OCI-LY1 (cell line): ENCODE results near the gene SUN5.

Source experiments
- H2AFZ ChIP-seq: fragments of 200-600 bp; sonication (generic), shearing (Covaris generic); 2 replicates; pipeline ENCODE4 v1.6.0; 2014; ENCODE audit warnings: antibody characterized with exemption, mild to moderate bottlenecking, low read length
- H3F3A ChIP-seq: fragments of 200-600 bp; sonication (generic), shearing (Covaris generic); 2 replicates; pipeline ENCODE4 v1.6.0; 2014; ENCODE audit warnings: mild to moderate bottlenecking, antibody characterized with exemption, low read length, moderate library complexity; ENCODE audit not compliant: insufficient read depth
- H3K27ac ChIP-seq: fragments of 200-600 bp; sonication (generic); 2 replicates; pipeline ENCODE4 v1.5.1; 2014; ENCODE audit warnings: low read length, mixed run types, mild to moderate bottlenecking, low read depth; ENCODE audit not compliant: poor library complexity, severe bottlenecking
- H3K27me3 ChIP-seq: fragments of 200-600 bp; sonication (generic); 2 replicates; pipeline ENCODE4 v1.6.0; 2014; ENCODE audit warnings: antibody characterized with exemption, mild to moderate bottlenecking, low read length, moderate library complexity; ENCODE audit not compliant: insufficient read depth
- H3K36me3 ChIP-seq: fragments of 200-600 bp; sonication (generic); 2 replicates; pipeline ENCODE4 v1.6.1; 2014; ENCODE audit warnings: mild to moderate bottlenecking, antibody characterized with exemption, low read length, moderate library complexity, mixed read lengths; ENCODE audit not compliant: insufficient read depth
- H3K4me1 ChIP-seq: fragments of 200-600 bp; sonication (generic); 2 replicates; pipeline ENCODE4 v1.5.1; 2014; ENCODE audit warnings: mild to moderate bottlenecking, low read length, moderate library complexity; ENCODE audit not compliant: insufficient read depth, severe bottlenecking
- H3K4me2 ChIP-seq: fragments of 200-600 bp; sonication (generic), shearing (Covaris generic); 2 replicates; pipeline ENCODE4 v1.6.1; 2014; ENCODE audit warnings: low read length
- H3K4me3 ChIP-seq: fragments of 200-600 bp; sonication (generic); 2 replicates; pipeline ENCODE4 v1.5.1; 2014; ENCODE audit warnings: low read length, low read depth, mild to moderate bottlenecking, mixed read lengths; ENCODE audit not compliant: poor library complexity, severe bottlenecking
- H3K79me2 ChIP-seq: fragments of 200-600 bp; shearing (Covaris generic); 2 replicates; pipeline ENCODE4 v1.6.1; 2016; ENCODE audit warnings: mixed run types, low read length, mixed read lengths; ENCODE audit not compliant: insufficient read depth
- H3K9ac ChIP-seq: fragments of 200-600 bp; sonication (generic), shearing (Covaris generic); 2 replicates; pipeline ENCODE4 v1.6.1; 2014; ENCODE audit warnings: mild to moderate bottlenecking, low read length, mixed read lengths
- H3K9me2 ChIP-seq: fragments of 200-600 bp; sonication (generic), shearing (Covaris generic); 2 replicates; pipeline ENCODE4 v1.6.1; 2014; ENCODE audit warnings: low read depth, mild to moderate bottlenecking, low read length, mixed read lengths
- H3K9me3 ChIP-seq: fragments of 200-600 bp; shearing (Covaris generic); 2 replicates; pipeline ENCODE4 v1.6.1; 2014; ENCODE audit warnings: low read length, mixed read lengths
- H4K20me1 ChIP-seq: fragments of 200-600 bp; sonication (generic), shearing (Covaris generic); 2 replicates; pipeline ENCODE4 v1.6.0; 2016; ENCODE audit warnings: mild to moderate bottlenecking, low read length; ENCODE audit not compliant: insufficient read depth
- CTCF ChIP-seq: fragments of 200-600 bp; sonication (generic), shearing (Covaris generic); IDR thresholded peaks from 2 replicates; pipeline ENCODE4 v1.5.1; 2017; ENCODE audit warnings: mild to moderate bottlenecking, antibody characterized with exemption, low read length, moderate library complexity, mixed read lengths
- EZH2 ChIP-seq: fragments of 200-600 bp; sonication (generic), shearing (Covaris generic); IDR thresholded peaks from 2 replicates; pipeline ENCODE4 v1.8.0; 2017; ENCODE audit warnings: borderline replicate concordance, mixed run types, mild to moderate bottlenecking, antibody characterized with exemption, low read length, moderate library complexity, mixed read lengths

SUN5 gene

GRCh38 chr20:33008336-33009213 lies 4.3 kb upstream of the SUN5 start:
- Histone ChIP-seq H3K27me3 (no peaks in the 10 kb centered on the region; the same call in 1 of the 2 replicates), H4K20me1 (no peaks in the 10 kb centered on the region), H3K79me2 (no peaks in the 10 kb centered on the region), H3K4me3 (no peak overlapping the region), H3K9me3 (no peaks in the 10 kb centered on the region), H3K9me2 (no peaks in the 10 kb centered on the region), H3K4me1 (no peaks in the 10 kb centered on the region), H2AFZ (no peak overlapping the region), H3K9ac (no peak overlapping the region), H3K4me2 (no peak overlapping the region), H3K36me3 (no peaks in the 10 kb centered on the region), H3K27ac (no peak overlapping the region), H3F3A (no peaks in the 10 kb centered on the region)
- TF ChIP-seq CTCF = no peak
- no peak for TF ChIP-seq EZH2

- no peak within 1 kb of the TSS for H3K4me3 ChIP-seq
- H4K20me1 ChIP-seq = no peaks in the 10 kb centered on the region
- H3K4me2 ChIP-seq = no peak within 1 kb of the TSS
These were observed 3.4 kb upstream of the SUN5 start, which contains the start of gene BPIFB2 for GRCh38 chr20:33007376-33008335. BPIFB2 (plus strand) TSS chr20:33007704; CDS start chr20:33008575, 871 bp downstream.

More at GRCh38 chr20:33007376-33008335, 3.4 kb upstream of the SUN5 start, which contains the start of gene BPIFB2:
- TF ChIP-seq CTCF (no peak), EZH2 (no peak)
- Histone ChIP-seq H3K9me2 (no peaks in the 10 kb centered on the region), H3K36me3 (no peaks in the 10 kb centered on the region), H3K79me2 (no peaks in the 10 kb centered on the region), H3K9ac (no peak within 1 kb of the TSS), H2AFZ (no peak within 1 kb of the TSS), H3K9me3 (no peaks in the 10 kb centered on the region), H3F3A (no peaks in the 10 kb centered on the region), H3K27ac (no peak within 1 kb of the TSS), H3K4me1 (no peaks in the 10 kb centered on the region), H3K27me3 (no peaks in the 10 kb centered on the region; the same call in 1 of the 2 replicates)
